Pancreas (tissue), 10 donors: ENCODE measurements around the gene PP2D1. TPM values are rescaled to one million over a fixed set of nuclear protein-coding genes. Genes with fewer than 3 reads are reported as not detected.

Experiments used
- ATAC-seq, 4 donors: fragments of 200-7000 bp; cut with Tn5 transposase; one replicate each; pipeline versions ENCODE4 v1.8.0 to v1.9.1; 2020; ENCODE audit warnings: mild to moderate bottlenecking in 4 of 4, moderate library complexity in 4 of 4
- DNase-seq, 6 donors: peaks; one replicate each; pipeline ENCODE4 v3.0.0-alpha.2; 2020
- FAIRE-seq: peaks from 2 replicates; lab custom pipeline; 2012; peaks lifted over from hg19 to GRCh38; lab: Jason Lieb, UNC
- H3K27ac ChIP-seq, 4 donors: fragments of 200-600 bp; sonication (generic); 1 replicate in 3 of 4; 2 replicates in 1 of 4; pipeline versions ENCODE4 v1.5.0 to v1.8.0; 2020
- H3K27me3 ChIP-seq, 4 donors: fragments of 200-600 bp; one replicate each; pipeline ENCODE4 v1.8.0; 2021
- H3K36me3 ChIP-seq, 3 donors: fragments of 200-600 bp; sonication (generic) in 1 of 3; one replicate each; pipeline versions ENCODE4 v1.5.0 to v1.8.0; 2020 to 2021
- H3K4me1 ChIP-seq, 3 donors: fragments of 200-600 bp; one replicate each; pipeline ENCODE4 v1.8.0; 2021
- H3K4me3 ChIP-seq, 4 donors: fragments of 200-600 bp; sonication (generic) in 2 of 4; one replicate each; pipeline versions ENCODE4 v1.5.0 to v1.8.0; 2020 to 2021
- H3K9me3 ChIP-seq, 4 donors: fragments of 200-600 bp; one replicate each; pipeline ENCODE4 v1.8.0; 2021
- CTCF ChIP-seq, 4 donors: fragments of 200-600 bp; sonication (generic) in 3 of 4; IDR thresholded peaks; one replicate each; pipeline versions ENCODE4 v1.5.0 to v1.8.0; 2021; ENCODE audit warnings: antibody characterized with exemption in 4 of 4
- WGBS, 2 donors: extraction: QIAGEN DNeasy Blood & Tissue Kit; methylation state at CpG; one replicate each; pipeline ENCODE4 v1.1.7; 2013; 5-methylcytosine and 5-hydroxymethylcytosine counted together
- intact Hi-C, 3 donors: fragments of 100-400 bp; cut with DNase I; formaldehyde crosslinking; loops; one replicate each; pipeline versions ENCODE4 v1.11.1 to v1.14.2; 2022
- polyA plus RNA-seq, 2 donors: library from polyadenylated mRNA; stranded (reverse); fragments of 200-250 nt; gene quantifications; one replicate each; pipeline ENCODE4 v1.2.3, GENCODE V29; 2013
- total RNA-seq, 6 donors: library from RNA; stranded (reverse); fragmentation: NEBNext Ultra II Directional in 4 of 6; extraction: Animal tissue kit (Norgen Biotek cat#: 25700) in 4 of 6; gene quantifications; one replicate each; pipeline versions ENCODE4 v1.2.1 to v1.2.4, GENCODE V29; 2021 to 2023
- donor health status: healthy with polysubstance abuse.
- donor health status: DM: no; HTN: no; CAD: no; lungs with moderate emphysema.
- donor health status: DM: no; HTN: no; CAD: no.
- donor health status: control.
- donor health status: control.
- donor health status: Bipolar disorder and iron deficiency.
- donor health status: DM: yes; HTN: yes; CAD: no.
- donor health status: DM: no; HTN: no; CAD: no.
- donor health status: DM: no; HTN: no; CAD: no.
- donor health status: DM: yes; HTN: yes; CAD: no.

Gene PP2D1
- total and polyA plus RNA-seq, 8 donors = not detected

GRCh38 chr3:19946832-19947548 lies 65.1 kb downstream of the PP2D1 start, which contains the start of gene RAB5A:
Gene RAB5A, plus strand, starts transcription at chr3:19947097. Its CDS starts 3,802 bp downstream, at chr3:19950899.
- intact Hi-C loops = no loop called here
- H3K27me3 ChIP-seq = no peaks in the 10 kb centered on the region
- peak; percentile 57 for FAIRE-seq

GRCh38 chr3:19945969-19946831 lies 65.9 kb downstream of the PP2D1 start:
- Histone ChIP-seq H3K36me3 (no peaks in the 10 kb centered on the region), H3K4me1 (peaks cover 17 to 22% (median 19%) of the 10 kb centered on the region in 3 donors), H3K4me3 (peak overlapping the region; percentile 81 to 99 (median 90)), H3K27me3 (no peaks in the 10 kb centered on the region), H3K9me3 (no peaks in the 10 kb centered on the region), H3K27ac (peak overlapping the region; percentile 92 to 100 (median 97))
- WGBS, 2 donors = 26 to 36% methylated on average over 26 of the region's 26 CpGs
- intact Hi-C loops = no loop called here
- DNase-seq (peak in 1 of 6 donors; percentile 14), FAIRE-seq (no peak), ATAC-seq (peak in 2 of 4 donors; percentile 3)
- TF ChIP-seq CTCF (IDR thresholded peaks at IDR 0.05) = no peak

More at GRCh38 chr3:19946832-19947548, 65.1 kb downstream of the PP2D1 start, which contains the start of gene RAB5A:
- H3K4me3 ChIP-seq = peak within 1 kb of the TSS; percentile 81 to 99 (median 90)
- peaks cover 17 to 22% (median 19%) of the 10 kb centered on the region in 3 donors for H3K4me1 ChIP-seq
- peaks cover 0 to 3% (median 0%) of the 10 kb centered on the region in 3 donors for H3K36me3 ChIP-seq
- no peak for TF ChIP-seq CTCF (IDR thresholded peaks at IDR 0.05)
- H3K27ac ChIP-seq = peak within 1 kb of the TSS; percentile 92 to 100 (median 97)
- DNase-seq (peak; percentile 94 to 98 (median 97)), ATAC-seq (peak; percentile 92 to 97 (median 94))
- no peaks in the 10 kb centered on the region for H3K9me3 ChIP-seq
- WGBS, 2 donors = 0% methylated on average over 55 to 73 of the region's 73 CpGs

GRCh38 chr3:19945534-19945933 lies 66.5 kb downstream of the PP2D1 start:
- FAIRE-seq (no peak), ATAC-seq (no peak), DNase-seq (no peak)
- WGBS, 2 donors = 63 to 80% methylated on average over 9 of the region's 9 CpGs
- Histone ChIP-seq H3K9me3 (no peaks in the 10 kb centered on the region), H3K4me1 (peaks cover 17 to 22% (median 19%) of the 10 kb centered on the region in 3 donors), H3K36me3 (no peaks in the 10 kb centered on the region), H3K27ac (peak overlapping the region in 1 of 4 donors; percentile 100), H3K4me3 (peak overlapping the region in 2 of 4 donors; percentile 91 to 99), H3K27me3 (no peaks in the 10 kb centered on the region)
- intact Hi-C loops = no loop called here
- no peak for TF ChIP-seq CTCF (IDR thresholded peaks at IDR 0.05)

GRCh38 chr3:19940643-19941042 lies 71.4 kb downstream of the PP2D1 start:
- Histone ChIP-seq H3K36me3 (no peaks in the 10 kb centered on the region), H3K9me3 (no peaks in the 10 kb centered on the region), H3K27ac (no peak overlapping the region), H3K4me1 (no peaks in the 10 kb centered on the region), H3K27me3 (no peaks in the 10 kb centered on the region), H3K4me3 (no peak overlapping the region)
- intact Hi-C loops = no loop called here
- no peak for DNase-seq
- 65 to 87% methylated on average over 1 of the region's 1 CpG for WGBS, 2 donors
- no peak for TF ChIP-seq CTCF (IDR thresholded peaks at IDR 0.05)
- no peak for FAIRE-seq
- ATAC-seq = no peak
